ENCODE measurements around the gene TMTC4. TPM values are rescaled to one million over a fixed set of nuclear protein-coding genes. Genes with fewer than 3 reads are reported as not detected.

TMTC4 gene
- total RNA-seq, 1 donor from 2014 or later = 17.0 TPM

GRCh38 chr13:100662468-100663211, 12.0 kb downstream of the TMTC4 start:
- no peak overlapping the region for H3K4me3 Mint-ChIP-seq
- intact Hi-C loops (cut with micrococcal nuclease) = no loop called here
- peaks cover 62% of the 10 kb centered on the region for H3K36me3 Mint-ChIP-seq (ENCODE audit: low read depth)

GRCh38 chr13:100660761-100661160, 13.8 kb downstream of the TMTC4 start:
- ChIA-PET POLR2A (no interaction called here), CTCF (no interaction called here)
- no peak for TF ChIP-seq CTCF (IDR thresholded peaks at IDR 0.05)
- peaks cover 58% of the 10 kb centered on the region for H3K36me3 Mint-ChIP-seq (ENCODE audit: low read depth)
- H3K27ac Mint-ChIP-seq = no peak overlapping the region
- H3K9me3 Mint-ChIP-seq = no peaks in the 10 kb centered on the region
- intact Hi-C loops (cut with micrococcal nuclease) = no loop called here
- ATAC-seq (ENCODE audit: low read depth) = no peak
- H3K4me3 Mint-ChIP-seq = no peak overlapping the region
- no peak for DNase-seq
- no peaks in the 10 kb centered on the region for H3K27me3 Mint-ChIP-seq
- peaks cover 17% of the 10 kb centered on the region for H3K4me1 Mint-ChIP-seq

More at GRCh38 chr13:100662468-100663211, 12.0 kb downstream of the TMTC4 start:
- no peak overlapping the region for H3K27ac Mint-ChIP-seq
- CTCF ChIA-PET = no interaction called here
- ATAC-seq (ENCODE audit: low read depth) (no peak), DNase-seq (no peak)
- POLR2A ChIA-PET = no interaction called here
- H3K4me1 Mint-ChIP-seq = peaks cover 17% of the 10 kb centered on the region
- H3K9me3 Mint-ChIP-seq = no peaks in the 10 kb centered on the region
- H3K27me3 Mint-ChIP-seq = no peaks in the 10 kb centered on the region
- no peak for TF ChIP-seq CTCF (IDR thresholded peaks at IDR 0.05)

GRCh38 chr13:100659578-100659977, 15.0 kb downstream of the TMTC4 start:
- no peaks in the 10 kb centered on the region for H3K9me3 Mint-ChIP-seq
- DNase-seq = no peak
- intact Hi-C loops (cut with micrococcal nuclease) = no loop called here
- H3K4me1 Mint-ChIP-seq = peaks cover 17% of the 10 kb centered on the region
- POLR2A ChIA-PET = no interaction called here
- CTCF ChIA-PET = interaction anchor here (0.7 kb wide), 1 partner anchor 73 kb away, joined by 3 read pairs; no protein-coding TSS in a partner anchor
- peaks cover 54% of the 10 kb centered on the region for H3K36me3 Mint-ChIP-seq (ENCODE audit: low read depth)
- H3K4me3 Mint-ChIP-seq = no peak overlapping the region
- H3K27ac Mint-ChIP-seq = no peak overlapping the region
- ATAC-seq (ENCODE audit: low read depth) = no peak
- H3K27me3 Mint-ChIP-seq = no peaks in the 10 kb centered on the region
- no peak for TF ChIP-seq CTCF (IDR thresholded peaks at IDR 0.05)

- H3K4me3 Mint-ChIP-seq = no peak overlapping the region
- peaks cover 48% of the 10 kb centered on the region for H3K36me3 Mint-ChIP-seq (ENCODE audit: low read depth)
- CTCF ChIA-PET = interaction anchor here (0.7 kb wide), 1 partner anchor 86 kb away, joined by 3 read pairs; no protein-coding TSS in a partner anchor
- intact Hi-C loops (cut with micrococcal nuclease) = no loop called here
- TF ChIP-seq CTCF (IDR thresholded peaks at IDR 0.05) = no peak
- H3K27ac Mint-ChIP-seq = peak overlapping the region; percentile 43
- no peaks in the 10 kb centered on the region for H3K9me3 Mint-ChIP-seq
- DNase-seq = no peak
- ATAC-seq (ENCODE audit: low read depth) = peak; percentile 28
- H3K27me3 Mint-ChIP-seq = no peaks in the 10 kb centered on the region
- POLR2A ChIA-PET = no interaction called here
- H3K4me1 Mint-ChIP-seq = peaks cover 17% of the 10 kb centered on the region
Measured at GRCh38 chr13:100658363-100658762, 16.2 kb downstream of the TMTC4 start.

GRCh38 chr13:100657881-100658315, 16.7 kb downstream of the TMTC4 start:
- Mint-ChIP-seq H3K27ac (peak overlapping the region; percentile 43), H3K9me3 (no peaks in the 10 kb centered on the region), H3K27me3 (no peaks in the 10 kb centered on the region), H3K4me1 (peaks cover 17% of the 10 kb centered on the region), H3K4me3 (no peak overlapping the region), H3K36me3 (ENCODE audit: low read depth) (peaks cover 48% of the 10 kb centered on the region)
- POLR2A ChIA-PET = no interaction called here
- no peak for TF ChIP-seq CTCF (IDR thresholded peaks at IDR 0.05)
- DNase-seq (no peak), ATAC-seq (ENCODE audit: low read depth) (no peak)
- CTCF ChIA-PET = interaction anchor here (0.7 kb wide), 1 partner anchor 85 kb away, joined by 3 read pairs; no protein-coding TSS in a partner anchor
- intact Hi-C loops (cut with micrococcal nuclease) = no loop called here

All from activated B cell treated with CpG ODN at 0.5 μM for 24 hours (primary cell).